Measurements from ENCODE around the gene PPP2R2B.

PPP2R2B gene

GRCh38 chr5:146832985-146833732 is 45.4 kb downstream of the PPP2R2B start:
- H3K4me3 Mint-ChIP-seq: no peak overlapping the region
- TF ChIP-seq CTCF (IDR thresholded peaks at IDR 0.05): no peak
- H3K27me3 Mint-ChIP-seq (ENCODE audit: low read depth, poor library complexity): no peaks in the 10 kb centered on the region
- no peak for DNase-seq
- H3K4me1 Mint-ChIP-seq: peaks cover 7% of the 10 kb centered on the region
- H3K27ac Mint-ChIP-seq: no peak overlapping the region
- no peaks in the 10 kb centered on the region for H3K36me3 Mint-ChIP-seq (ENCODE audit: low read depth)
- no peaks in the 10 kb centered on the region for H3K9me3 Mint-ChIP-seq

DNA sequence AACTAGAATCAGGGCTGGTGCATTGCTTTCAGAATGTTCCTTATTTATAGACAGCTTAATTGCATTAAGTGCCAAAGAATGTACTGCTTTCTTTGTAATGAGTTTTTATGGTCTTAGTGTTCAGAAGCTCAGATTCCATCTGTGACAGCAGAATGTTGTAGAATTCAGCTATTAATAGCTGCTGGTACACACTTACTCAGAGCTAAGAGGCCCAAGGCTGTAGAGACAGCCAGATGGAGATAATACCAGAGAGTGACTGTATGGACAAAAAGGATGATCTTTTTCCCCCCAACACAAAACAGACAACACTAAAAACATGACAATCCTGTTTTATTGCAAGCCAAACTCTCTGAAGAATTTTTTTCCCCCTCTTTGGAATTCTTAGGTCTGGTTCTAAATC is 50.2 kb downstream of the PPP2R2B start:
- H3K4me1 Mint-ChIP-seq: peaks cover 7% of the 10 kb centered on the region
- H3K27me3 Mint-ChIP-seq (ENCODE audit: low read depth, poor library complexity): no peaks in the 10 kb centered on the region
- H3K9me3 Mint-ChIP-seq: no peaks in the 10 kb centered on the region
- no peak overlapping the region for H3K4me3 Mint-ChIP-seq
- TF ChIP-seq CTCF (IDR thresholded peaks at IDR 0.05): no peak
- no peak overlapping the region for H3K27ac Mint-ChIP-seq
- no peaks in the 10 kb centered on the region for H3K36me3 Mint-ChIP-seq (ENCODE audit: low read depth)
- no peak for DNase-seq

GRCh38 chr5:146827901-146828300 is 50.7 kb downstream of the PPP2R2B start:
- H3K9me3 Mint-ChIP-seq: no peaks in the 10 kb centered on the region
- no peak for TF ChIP-seq CTCF (IDR thresholded peaks at IDR 0.05)
- DNase-seq: no peak
- no peak overlapping the region for H3K27ac Mint-ChIP-seq
- peaks cover 7% of the 10 kb centered on the region for H3K4me1 Mint-ChIP-seq
- H3K27me3 Mint-ChIP-seq (ENCODE audit: low read depth, poor library complexity): no peaks in the 10 kb centered on the region
- H3K4me3 Mint-ChIP-seq: no peak overlapping the region
- no peaks in the 10 kb centered on the region for H3K36me3 Mint-ChIP-seq (ENCODE audit: low read depth)

- Mint-ChIP-seq H3K9me3 (no peaks in the 10 kb centered on the region), H3K36me3 (ENCODE audit: low read depth) (no peaks in the 10 kb centered on the region), H3K4me3 (no peak overlapping the region), H3K27ac (no peak overlapping the region), H3K4me1 (peaks cover 7% of the 10 kb centered on the region), H3K27me3 (ENCODE audit: low read depth, poor library complexity) (peaks cover 4% of the 10 kb centered on the region)
- no peak for TF ChIP-seq CTCF (IDR thresholded peaks at IDR 0.05)
- peak; percentile 83 for DNase-seq
These were observed 53.5 kb downstream of the PPP2R2B start for GRCh38 chr5:146825033-146825432.

DNA sequence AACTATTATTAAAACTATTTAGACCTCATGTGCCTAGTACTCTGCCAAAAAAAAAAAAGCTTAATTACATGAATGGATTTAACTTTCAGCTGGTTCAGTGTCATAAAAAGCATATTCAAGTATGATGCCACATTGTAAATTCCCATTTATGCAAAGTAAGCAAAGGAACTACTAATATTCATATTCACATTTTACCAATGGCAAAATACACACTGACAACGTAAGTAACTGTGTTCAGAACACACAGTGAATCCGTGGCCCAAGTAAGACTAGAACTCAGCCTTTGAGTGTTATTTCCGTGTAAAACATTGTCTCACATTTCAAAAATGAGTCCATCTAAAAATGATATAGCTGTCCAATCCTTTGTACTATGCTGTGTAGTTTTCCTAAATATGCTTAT is 56.8 kb downstream of the PPP2R2B start:
- H3K27ac Mint-ChIP-seq: no peak overlapping the region
- peaks cover 4% of the 10 kb centered on the region for H3K27me3 Mint-ChIP-seq (ENCODE audit: low read depth, poor library complexity)
- no peaks in the 10 kb centered on the region for H3K9me3 Mint-ChIP-seq
- no peaks in the 10 kb centered on the region for H3K4me1 Mint-ChIP-seq
- no peak for DNase-seq
- TF ChIP-seq CTCF (IDR thresholded peaks at IDR 0.05): no peak
- H3K36me3 Mint-ChIP-seq (ENCODE audit: low read depth): no peaks in the 10 kb centered on the region
- H3K4me3 Mint-ChIP-seq: no peak overlapping the region

- Mint-ChIP-seq H3K4me1 (no peaks in the 10 kb centered on the region), H3K27me3 (ENCODE audit: low read depth, poor library complexity) (peaks cover 4% of the 10 kb centered on the region), H3K36me3 (ENCODE audit: low read depth) (no peaks in the 10 kb centered on the region), H3K27ac (no peak overlapping the region), H3K9me3 (no peaks in the 10 kb centered on the region), H3K4me3 (no peak overlapping the region)
- no peak for TF ChIP-seq CTCF (IDR thresholded peaks at IDR 0.05)
- no peak for DNase-seq
These were observed 57.6 kb downstream of the PPP2R2B start for GRCh38 chr5:146820987-146821386.

Data from nephron progenitor cell (in vitro differentiated cells).